NT2/D1 (cell line): ENCODE measurements around the gene CDK5RAP2.

Experiments
- SUZ12 ChIP-seq: IDR thresholded peaks from 2 replicates; pipeline ENCODE4 v1.6.1; 2011; ENCODE audit not compliant: insufficient read length, insufficient read depth; ENCODE audit errors: extremely low read depth
- YY1 ChIP-seq: IDR thresholded peaks from 2 replicates; pipeline ENCODE4 v1.6.1; 2011; ENCODE audit not compliant: insufficient read length, insufficient read depth
- ZNF274 ChIP-seq: IDR thresholded peaks from 2 replicates; pipeline ENCODE4 v1.6.1; 2011; ENCODE audit warnings: mild to moderate bottlenecking, low read depth, low read length

- TF ChIP-seq SUZ12 (no peak), YY1 (no peak), ZNF274 (no peak)
Measured at GRCh38 chr9:120485788-120486187, 94.2 kb downstream of the CDK5RAP2 start.
